ENCODE data around the gene LINGO1. TPM values are rescaled to one million over a fixed set of nuclear protein-coding genes. Genes with fewer than 3 reads are reported as not detected.

Gene LINGO1
- total and polyA plus RNA-seq, 9 of the 15 experiments (the other 6 are each of a cell fraction or from before 2014, with no cell fraction given): 0.07 to 15.3 (median 2.1) TPM

DNA sequence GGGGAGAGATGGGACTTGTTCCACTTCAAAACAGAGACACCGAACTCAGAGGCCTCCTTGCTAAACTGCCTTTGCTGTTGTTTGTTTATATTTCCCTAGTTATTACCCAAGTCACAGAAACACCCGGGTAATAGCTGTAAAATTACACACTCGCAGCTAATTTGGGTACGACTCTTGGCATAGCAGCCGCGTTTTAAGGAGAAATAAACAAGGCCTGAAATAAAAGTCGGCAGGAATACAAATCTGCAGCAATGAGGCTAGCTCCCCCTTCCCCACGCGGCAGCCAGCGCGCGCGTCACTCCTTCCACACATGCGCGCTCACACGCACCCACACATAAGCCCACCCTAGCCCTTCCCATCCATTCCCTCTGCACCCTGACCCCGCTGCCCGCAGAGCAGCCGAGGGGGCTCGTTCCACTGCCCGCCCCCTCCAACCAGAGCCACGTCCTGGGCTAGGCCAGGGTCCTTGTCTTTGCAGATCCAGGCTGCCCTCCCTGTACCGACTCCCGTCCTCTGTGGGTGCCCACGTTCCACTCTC is 67.3 kb downstream of the LINGO1 start (continued):
- TF ChIP-seq, protein P1, sequence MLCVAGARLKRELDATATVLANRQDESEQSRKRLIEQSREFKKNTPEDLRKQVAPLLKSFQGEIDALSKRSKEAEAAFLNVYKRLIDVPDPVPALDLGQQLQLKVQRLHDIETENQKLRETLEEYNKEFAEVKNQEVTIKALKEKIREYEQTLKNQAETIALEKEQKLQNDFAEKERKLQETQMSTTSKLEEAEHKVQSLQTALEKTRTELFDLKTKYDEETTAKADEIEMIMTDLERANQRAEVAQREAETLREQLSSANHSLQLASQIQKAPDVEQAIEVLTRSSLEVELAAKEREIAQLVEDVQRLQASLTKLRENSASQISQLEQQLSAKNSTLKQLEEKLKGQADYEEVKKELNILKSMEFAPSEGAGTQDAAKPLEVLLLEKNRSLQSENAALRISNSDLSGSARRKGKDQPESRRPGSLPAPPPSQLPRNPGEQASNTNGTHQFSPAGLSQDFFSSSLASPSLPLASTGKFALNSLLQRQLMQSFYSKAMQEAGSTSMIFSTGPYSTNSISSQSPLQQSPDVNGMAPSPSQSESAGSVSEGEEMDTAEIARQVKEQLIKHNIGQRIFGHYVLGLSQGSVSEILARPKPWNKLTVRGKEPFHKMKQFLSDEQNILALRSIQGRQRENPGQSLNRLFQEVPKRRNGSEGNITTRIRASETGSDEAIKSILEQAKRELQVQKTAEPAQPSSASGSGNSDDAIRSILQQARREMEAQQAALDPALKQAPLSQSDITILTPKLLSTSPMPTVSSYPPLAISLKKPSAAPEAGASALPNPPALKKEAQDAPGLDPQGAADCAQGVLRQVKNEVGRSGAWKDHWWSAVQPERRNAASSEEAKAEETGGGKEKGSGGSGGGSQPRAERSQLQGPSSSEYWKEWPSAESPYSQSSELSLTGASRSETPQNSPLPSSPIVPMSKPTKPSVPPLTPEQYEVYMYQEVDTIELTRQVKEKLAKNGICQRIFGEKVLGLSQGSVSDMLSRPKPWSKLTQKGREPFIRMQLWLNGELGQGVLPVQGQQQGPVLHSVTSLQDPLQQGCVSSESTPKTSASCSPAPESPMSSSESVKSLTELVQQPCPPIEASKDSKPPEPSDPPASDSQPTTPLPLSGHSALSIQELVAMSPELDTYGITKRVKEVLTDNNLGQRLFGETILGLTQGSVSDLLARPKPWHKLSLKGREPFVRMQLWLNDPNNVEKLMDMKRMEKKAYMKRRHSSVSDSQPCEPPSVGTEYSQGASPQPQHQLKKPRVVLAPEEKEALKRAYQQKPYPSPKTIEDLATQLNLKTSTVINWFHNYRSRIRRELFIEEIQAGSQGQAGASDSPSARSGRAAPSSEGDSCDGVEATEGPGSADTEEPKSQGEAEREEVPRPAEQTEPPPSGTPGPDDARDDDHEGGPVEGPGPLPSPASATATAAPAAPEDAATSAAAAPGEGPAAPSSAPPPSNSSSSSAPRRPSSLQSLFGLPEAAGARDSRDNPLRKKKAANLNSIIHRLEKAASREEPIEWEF (CRISPR knock-in tag; IDR thresholded peaks at IDR 0.05): no peak
- TF ChIP-seq FUS (optimal IDR thresholded peaks at IDR 0.05; ENCODE audit: low read depth, low read length): no peak
- no peak for TF ChIP-seq ZNF232 (CRISPR knock-in tag; IDR thresholded peaks at IDR 0.05)

DNA sequence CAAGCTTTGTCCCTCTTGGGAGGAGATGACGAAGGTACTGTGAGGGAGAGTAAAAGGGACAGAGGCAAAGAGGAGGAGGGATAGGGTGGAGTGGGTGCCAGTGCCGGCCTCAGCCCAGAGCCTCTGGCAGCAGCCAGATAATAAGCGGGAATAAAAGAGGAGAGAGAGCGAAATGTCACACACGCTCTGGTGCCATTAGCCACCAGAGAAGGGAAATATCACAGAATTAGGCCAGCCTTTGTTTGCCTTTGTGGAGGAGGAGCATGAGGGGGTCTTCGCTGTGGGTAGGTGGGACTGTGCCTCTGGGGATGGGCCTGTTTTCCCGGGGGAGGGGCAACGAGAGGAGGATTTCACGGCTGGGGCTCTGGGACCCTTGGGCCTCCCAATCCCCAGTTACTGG is 67.8 kb downstream of the LINGO1 start:
- POLR2A ChIA-PET: no interaction called here
- in situ Hi-C loops (cut with MboI) (no loop called here), intact Hi-C loops (cut with micrococcal nuclease) (no loop called here)
- H4K20me1 ChIP-seq (replicated peaks; ENCODE audit: control insufficient read depth, insufficient read depth, low read length): no peaks in the 10 kb centered on the region
- no peak overlapping the region for H3K4me2 ChIP-seq (ENCODE audit: insufficient read depth, low read length)
- DNase-seq (ENCODE audit: extremely low read depth in 1 of 4, low spot score in 3 of 4) (no peak), ATAC-seq (no peak), FAIRE-seq (no peak)
- WGBS (ENCODE audit: insufficient coverage, low coverage, missing lambda C conversion rate): 19% methylated on average over 7 of the region's 9 CpGs
- no peak overlapping the region for H3K9ac ChIP-seq (ENCODE audit: insufficient read depth in 1 of 2, low read depth in 2 of 2, low read length in 2 of 2)
- CTCF ChIA-PET (ENCODE audit: low intra/inter-chr PET ratio): no interaction called here
- H3K4me1 ChIP-seq (replicated peaks in 1 of 2; ENCODE audit: control insufficient read depth in 2 of 2, insufficient read depth in 2 of 2, low read length in 2 of 2): peaks cover 11 to 13% of the 10 kb centered on the region in 2 experiments
- H3K27ac ChIP-seq (ENCODE audit: extremely low read depth, low read depth, low read length): no peak overlapping the region
- no TSS peak for BruUV-seq (replicated peaks)
- H3K9me1 ChIP-seq (ENCODE audit: control insufficient read depth, insufficient read depth, low read length): no peaks in the 10 kb centered on the region
- H3K36me3 ChIP-seq (ENCODE audit: control insufficient read depth, insufficient read depth, low read length): no peaks in the 10 kb centered on the region
- H3K79me2 ChIP-seq (ENCODE audit: control insufficient read depth, insufficient read depth, low read length): no peaks in the 10 kb centered on the region
- 0 out of 2 replicates have a peak overlapping the region, but pooled peaks have one; percentile 27 for H2AFZ ChIP-seq (ENCODE audit: low read depth, low read length)
- H3K27me3 ChIP-seq (ENCODE audit: control insufficient read depth in 2 of 2, insufficient read depth in 2 of 2, low read length in 2 of 2): peaks cover 19 to 25% of the 10 kb centered on the region in 2 experiments
- H3K4me3 ChIP-seq: no peak overlapping the region
- no peaks in the 10 kb centered on the region; the same call in 1 of the 2 replicates for H3K9me3 ChIP-seq (replicated peaks; ENCODE audit: control insufficient read depth, insufficient read depth, low read depth, low read length)
- TF ChIP-seq BACH1 (tag; IDR thresholded peaks at IDR 0.05) (no peak), ZNF165 (CRISPR knock-in tag; IDR thresholded peaks at IDR 0.05; ENCODE audit: borderline replicate concordance) (no peak), SMAD4 (CRISPR knock-in tag; conservative IDR thresholded peaks at IDR 0.05) (no peak), GABPA (tag; conservative IDR thresholded peaks at IDR 0.05; ENCODE audit: low read depth) (no peak), GABPB1 (CRISPR knock-in tag; IDR thresholded peaks at IDR 0.05) (no peak)
